HG03159 (cell line): Measurements from ENCODE around the gene GLRA3.
"Not testable (repeated sequence)": the region's sequence is repeated elsewhere in the genome, so short reads cannot be mapped to it uniquely, and the experiment has no call there.

ENCODE experiments used
- ATAC-seq: cut with Tn5 transposase; IDR thresholded peaks from one replicate; pipeline ENCODE4 v1.9.1; 2021; ENCODE audit warnings: mild to moderate bottlenecking, moderate library complexity; ENCODE audit not compliant: unreplicated experiment

The GLRA3 gene

DNA sequence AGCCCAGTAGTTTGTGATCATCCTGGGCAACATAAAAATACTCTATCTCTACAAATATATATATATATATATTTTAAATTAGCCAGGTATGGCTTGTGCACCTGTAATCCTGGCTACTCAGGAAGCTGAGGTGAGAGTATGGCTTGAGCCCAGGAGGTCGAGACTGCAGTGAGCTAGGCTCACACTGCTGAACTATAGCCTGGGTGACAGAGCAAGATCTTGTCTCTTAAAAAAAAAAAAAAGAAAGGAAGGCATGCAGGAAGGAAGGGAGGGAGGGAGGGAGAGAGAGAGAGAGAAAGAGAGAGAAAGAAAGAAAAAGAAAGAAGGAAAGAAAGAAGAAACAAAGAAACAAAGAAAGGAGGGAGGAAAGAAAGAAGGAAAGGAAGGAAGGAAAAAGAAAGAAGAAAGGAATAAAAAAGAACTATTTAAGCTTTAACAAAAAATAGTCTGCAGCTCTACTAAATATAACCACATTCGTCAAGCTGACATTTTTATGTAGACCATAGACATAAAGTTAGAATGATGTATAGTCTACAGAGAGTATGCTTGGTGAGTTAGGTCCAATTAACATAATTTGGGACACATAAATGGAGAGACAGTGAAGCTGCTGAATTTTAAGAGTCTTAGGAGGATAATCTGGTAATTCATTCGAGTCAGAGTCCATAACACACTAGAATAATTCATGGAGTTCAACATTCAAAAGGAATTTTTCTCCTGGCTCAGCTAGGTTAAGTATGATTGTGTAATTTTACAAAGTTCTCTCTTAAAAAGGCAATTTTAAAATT lies 111.9 kb downstream of the GLRA3 start:
- no peak for ATAC-seq

DNA sequence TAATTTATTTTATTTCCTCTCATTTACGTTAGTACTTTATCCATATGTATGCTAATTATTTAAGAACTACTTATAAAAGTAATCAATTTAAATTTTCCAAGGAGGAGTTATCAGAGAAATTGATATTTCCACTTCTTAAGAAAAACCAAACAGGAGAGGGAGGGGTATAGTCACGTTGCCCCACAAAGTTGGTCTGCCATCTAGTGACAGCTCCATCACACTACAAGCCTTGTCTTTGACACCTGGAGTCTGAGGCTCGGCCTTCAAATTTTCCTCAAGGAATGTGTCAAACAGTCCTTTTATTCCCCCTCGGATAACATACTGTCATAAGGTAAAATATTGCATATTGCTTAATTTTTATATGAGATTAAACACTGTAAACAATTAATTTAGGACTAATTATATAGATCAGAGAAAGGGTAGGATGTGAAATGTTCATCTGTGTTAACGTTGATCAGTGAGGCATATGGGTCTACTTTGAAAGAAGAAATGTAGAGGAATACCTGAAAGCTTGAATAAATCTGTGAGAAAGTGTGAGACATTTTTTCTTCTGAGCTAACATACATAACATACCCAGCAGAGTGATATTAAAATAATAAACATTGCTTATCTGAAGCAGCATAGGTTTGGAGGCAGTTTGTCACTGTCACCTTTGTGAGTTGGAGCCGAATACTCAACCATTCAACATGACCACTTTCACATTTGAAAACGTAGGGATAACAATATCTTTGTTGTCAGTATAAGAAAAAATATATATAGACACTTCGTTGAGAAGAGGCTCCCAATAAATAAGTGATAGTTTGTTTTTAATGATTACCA lies 114.4 kb downstream of the GLRA3 start:
- peak; percentile 98 for ATAC-seq

DNA sequence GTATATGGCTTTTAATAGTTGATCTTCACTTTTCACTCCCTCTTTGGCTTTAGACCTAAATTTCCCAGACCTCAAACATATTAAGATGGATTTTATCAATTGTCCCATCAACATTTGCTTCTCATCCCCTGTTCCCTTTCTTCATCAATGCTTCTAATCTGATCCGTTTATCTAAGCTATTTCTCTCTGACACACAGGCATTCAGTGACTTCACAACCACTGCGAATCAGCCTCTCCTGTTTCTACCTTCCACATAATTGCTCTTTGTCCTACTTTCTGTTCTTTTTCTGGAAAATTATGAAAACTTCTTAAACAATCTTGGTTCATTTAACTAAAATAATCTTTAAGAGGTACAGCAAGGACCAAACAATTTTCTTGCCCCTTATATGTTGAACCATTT lies 115.2 kb downstream of the GLRA3 start:
- ATAC-seq = no peak

DNA sequence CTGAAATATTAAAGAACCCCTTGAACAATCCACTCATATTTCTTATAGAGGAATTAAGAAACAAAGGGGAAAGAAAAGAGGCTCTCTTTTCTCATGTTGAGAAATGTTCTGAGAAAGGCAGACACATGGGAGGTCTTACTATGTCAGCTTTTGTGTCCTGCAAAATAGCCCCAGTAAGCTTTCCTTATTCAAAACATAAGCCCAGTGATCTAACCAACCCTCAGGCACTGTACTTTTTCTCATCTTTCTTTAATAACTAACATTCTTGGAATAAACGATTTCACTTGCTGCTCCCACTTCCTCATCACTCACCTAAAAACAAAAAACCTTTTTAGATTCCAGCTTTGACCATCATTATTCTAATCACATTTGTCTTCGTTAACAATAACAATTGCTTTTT lies 115.9 kb downstream of the GLRA3 start:
- no peak for ATAC-seq

DNA sequence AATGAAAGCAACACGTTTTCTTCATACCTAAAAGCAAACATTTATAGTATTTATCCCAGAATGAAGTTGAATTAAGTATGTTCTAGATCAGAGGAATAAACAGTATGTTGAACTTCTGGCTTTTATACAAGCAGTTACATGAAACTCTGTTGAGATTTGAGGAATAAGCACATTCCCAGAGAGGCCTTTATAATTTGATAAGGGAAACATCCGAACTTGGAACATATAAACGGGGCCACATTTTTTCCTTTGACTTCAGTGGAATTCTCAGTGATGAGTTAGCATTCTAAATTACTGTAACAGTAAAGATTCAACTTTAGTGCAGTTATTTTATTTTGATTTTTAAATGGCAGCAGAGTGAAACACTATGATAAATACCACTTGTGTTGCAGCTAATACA lies 119.5 kb downstream of the GLRA3 start:
- ATAC-seq = no peak

DNA sequence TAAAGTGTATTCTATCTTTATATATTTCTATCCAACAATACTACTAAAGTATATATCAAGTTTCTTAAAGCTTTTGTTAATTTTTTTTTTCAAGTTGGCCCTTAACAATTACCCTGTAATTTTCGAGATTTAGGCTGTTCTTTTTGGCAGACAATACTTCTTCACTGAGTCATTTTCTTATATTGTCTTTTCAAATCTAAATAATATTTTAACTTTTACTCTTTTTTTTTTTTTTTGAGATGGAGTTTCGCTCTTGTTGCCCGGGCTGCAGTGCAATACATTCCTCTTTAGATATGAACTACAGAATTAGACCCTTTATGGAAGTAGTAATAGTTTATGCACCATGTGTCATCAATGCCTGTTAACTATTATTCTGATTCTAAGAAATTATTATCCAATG lies 120.7 kb downstream of the GLRA3 start:
- ATAC-seq = no peak

DNA sequence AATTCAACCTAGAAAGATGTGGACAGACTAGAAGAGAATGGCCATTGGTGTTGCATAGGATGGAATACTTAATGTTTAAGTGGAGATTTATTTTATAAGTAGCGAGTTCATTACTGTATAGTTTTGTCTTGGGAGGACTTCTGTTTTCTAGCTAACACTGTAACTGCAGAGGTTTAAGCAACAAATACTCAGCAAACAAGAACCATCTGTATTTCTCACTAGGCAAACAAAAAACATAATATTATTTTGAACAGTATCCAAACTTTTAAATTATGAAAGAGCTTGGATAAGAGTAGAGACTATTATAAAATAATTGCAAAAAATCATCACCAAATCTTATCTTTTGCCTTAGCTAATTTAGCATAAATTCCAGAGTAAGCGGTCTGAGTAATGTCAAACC lies 121.1 kb downstream of the GLRA3 start:
- no peak for ATAC-seq

DNA sequence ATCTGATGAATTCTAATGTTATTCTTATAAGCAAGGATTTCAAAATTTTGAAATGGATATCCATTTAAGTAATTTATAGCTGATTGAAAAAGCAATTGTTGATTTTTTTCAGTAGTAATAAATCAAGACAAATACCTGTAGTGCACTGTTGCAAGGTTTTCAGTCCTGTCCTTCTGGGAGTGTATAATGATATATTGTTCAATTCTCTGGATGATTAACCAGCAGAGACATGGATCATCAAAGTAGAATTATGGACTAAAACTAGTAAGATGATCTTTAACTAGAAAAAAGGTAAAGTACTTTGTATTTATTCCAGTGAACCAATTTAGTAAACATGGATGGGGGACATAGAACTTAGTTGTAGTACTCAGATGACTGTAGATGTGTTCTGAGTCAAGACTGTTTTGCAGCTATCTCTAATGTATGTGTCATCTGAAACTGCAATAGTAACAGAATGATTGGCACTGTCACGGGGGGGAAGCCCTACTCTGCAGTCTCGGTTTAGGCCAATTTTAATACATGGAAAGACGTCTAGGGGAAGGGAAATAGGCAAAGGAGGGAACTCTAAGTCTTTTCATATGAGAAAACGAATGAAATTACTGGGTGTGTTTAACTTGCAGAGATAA lies 121.9 kb downstream of the GLRA3 start:
- ATAC-seq = peak; percentile 99

DNA sequence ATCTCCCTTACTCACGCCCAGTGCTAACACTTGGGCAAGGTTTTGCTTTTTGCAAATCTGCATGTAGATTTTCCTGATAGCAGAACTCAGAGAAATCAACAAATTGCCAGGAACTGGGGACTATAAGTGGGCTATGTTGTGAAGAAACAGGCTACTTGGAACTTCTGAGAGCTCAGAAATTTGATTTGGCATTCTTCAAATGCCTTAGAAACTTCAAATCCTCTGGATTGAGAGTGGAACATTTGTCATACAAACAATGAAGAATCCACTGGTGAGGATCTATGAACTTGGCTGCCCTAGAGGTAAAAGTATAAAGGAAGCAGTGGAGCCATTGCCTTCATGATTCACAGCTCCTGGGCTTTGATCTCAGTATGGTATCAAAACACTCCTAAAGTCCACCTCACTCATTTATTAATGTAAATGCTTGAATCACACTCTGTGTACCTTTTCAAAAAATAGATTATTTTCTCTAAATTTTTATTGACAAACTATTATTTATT lies 126.0 kb downstream of the GLRA3 start:
- no peak for ATAC-seq

DNA sequence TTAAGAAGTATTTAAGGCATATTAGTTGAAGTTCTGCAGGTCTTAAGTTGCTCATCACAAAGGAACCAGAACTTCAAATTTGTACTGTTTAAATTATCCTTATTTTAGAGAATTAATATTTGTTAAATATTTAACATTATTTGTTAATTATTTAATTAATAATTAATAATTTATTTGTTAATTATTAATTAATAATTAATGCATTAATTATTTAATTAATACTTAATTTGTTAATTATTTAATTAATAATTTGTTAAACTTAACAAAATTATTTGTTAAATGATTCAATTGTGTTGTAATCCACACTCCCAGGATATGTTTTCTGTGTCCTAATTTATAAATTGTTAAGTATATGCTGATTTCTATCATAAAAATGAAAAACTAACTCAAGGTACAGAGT lies 129.4 kb downstream of the GLRA3 start:
- ATAC-seq = no peak

DNA sequence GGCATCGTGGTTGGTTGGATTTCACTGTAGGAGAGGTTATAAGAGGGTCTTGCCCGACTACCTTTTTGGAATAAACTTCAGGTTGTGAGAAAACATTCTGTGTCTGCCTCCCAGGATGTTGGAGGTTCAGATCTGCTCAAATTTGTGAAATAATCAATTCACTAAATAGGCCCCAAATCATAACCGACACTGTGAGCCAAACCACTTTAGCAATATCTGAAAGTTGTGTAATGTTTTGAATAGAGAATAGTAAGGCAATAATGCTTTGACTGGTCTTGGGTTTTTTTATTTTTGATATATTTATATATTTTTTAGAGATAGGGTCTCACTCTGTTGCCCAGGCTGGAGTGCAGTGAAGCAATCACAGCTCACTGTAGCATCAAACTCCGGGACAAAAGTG lies 131.2 kb downstream of the GLRA3 start:
- ATAC-seq = no peak

DNA sequence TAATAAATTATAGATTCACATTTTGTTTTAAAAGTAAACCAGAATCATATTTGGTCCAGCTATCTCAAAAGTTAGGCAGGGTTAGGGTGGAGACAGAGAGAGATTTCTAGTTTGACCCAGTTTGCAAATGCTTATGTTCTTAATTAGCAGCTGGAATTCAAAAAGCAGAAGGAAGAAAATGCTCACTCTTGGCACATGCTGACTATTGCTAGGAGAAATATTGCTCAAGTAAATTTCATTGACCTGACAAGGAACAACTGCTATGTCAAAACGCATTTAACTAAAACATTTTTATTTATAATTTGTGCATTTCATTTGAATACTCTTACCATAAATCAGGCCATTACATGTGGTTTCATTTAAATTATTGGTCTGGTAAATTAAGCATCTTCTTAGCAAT lies 131.8 kb downstream of the GLRA3 start:
- no peak for ATAC-seq

DNA sequence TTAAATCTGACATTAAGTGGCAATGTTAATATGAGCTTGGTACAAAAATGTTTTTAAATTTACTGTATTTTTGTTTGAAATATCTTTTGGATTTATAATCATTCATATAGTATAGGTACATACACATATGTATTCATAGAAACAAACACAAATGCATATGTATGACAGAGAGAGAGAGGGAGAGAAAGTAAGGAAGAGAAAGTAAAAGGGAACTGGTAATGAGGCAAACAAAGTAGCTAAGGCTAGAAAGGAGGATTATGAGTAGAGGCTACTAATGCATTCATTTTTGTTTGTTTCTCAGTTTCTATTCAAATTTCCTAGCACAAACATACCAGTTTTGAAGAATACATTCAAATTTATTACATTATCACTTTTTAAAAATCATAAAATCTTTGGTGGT lies 132.4 kb downstream of the GLRA3 start:
- ATAC-seq = peak; percentile 52

DNA sequence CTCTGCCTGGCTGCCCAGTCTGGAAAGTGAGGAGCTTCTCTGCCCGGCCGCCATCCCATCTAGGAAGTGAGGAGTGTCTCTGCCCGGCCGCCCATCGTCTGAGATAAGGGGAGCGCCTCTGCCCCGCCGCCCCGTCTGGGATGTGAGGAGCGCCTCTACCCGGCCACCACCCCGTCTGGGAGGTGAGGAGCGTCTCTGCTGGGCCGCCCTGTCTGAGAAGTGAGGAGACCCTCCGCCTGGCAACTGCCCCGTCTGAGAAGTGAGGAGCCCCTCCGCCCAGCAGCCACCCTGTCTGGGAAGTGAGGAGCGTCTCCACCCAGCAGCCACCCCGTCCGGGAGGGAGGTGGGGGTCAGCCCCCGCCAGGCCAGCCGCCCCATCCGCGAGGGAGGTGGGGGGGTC lies 137.2 kb downstream of the GLRA3 start:
- not testable (repeated sequence) for ATAC-seq

DNA sequence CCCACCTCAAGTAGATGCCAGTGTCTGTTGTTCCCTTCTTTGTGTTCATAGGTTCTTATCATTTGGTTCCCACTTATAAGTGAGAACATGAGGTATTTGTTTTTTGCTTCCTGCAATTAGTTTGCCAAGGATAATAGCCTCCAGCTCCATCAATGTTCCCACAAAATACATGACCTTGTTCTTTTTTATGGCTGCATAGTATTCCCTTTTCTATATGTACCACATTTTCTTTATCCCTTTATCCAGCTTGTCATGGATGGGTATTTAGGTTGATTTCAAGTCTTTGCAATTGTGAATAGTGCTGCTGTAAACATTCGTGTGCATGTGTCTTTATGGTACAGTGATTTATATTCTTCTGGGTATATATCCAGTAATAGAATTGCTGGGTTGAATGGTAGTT lies 138.4 kb downstream of the GLRA3 start:
- ATAC-seq = no peak

DNA sequence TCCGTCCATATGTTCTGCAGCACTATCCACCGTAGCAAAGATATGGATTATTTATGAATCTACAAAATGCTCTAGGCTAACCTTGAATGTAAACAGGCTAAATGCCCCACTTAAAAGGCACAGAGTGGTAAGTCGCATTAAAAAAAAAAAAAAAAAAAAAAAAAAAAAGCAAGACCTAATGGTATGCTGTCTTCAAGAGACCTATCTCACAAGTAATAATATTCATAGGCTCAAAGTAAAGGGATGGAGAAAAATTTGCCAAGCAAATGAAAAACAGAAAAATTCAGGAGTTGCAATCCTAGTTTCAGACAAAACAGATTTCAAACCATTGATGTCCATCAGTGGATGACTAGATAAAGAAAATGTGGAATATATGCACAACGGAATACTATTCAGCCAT lies 139.4 kb downstream of the GLRA3 start:
- ATAC-seq = no peak

DNA sequence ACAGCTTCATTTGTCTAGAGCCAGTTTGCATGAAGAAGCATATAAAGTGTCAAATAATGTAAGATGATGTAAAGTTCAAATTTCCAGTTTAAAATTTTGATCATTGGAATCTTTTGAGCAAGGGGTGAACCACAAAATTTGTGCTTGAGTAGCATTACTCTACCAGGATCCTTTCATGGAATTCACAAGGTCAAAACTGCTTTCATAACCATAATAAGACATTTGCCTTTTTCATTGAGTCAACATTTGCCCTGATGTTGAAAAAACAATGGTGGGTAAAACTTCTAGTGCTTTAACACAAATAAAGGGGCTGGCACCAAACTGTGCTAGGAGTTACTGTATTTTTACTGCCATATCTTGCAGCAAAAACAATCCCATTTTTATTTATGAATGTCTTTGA lies 142.2 kb downstream of the GLRA3 start:
- ATAC-seq = no peak

DNA sequence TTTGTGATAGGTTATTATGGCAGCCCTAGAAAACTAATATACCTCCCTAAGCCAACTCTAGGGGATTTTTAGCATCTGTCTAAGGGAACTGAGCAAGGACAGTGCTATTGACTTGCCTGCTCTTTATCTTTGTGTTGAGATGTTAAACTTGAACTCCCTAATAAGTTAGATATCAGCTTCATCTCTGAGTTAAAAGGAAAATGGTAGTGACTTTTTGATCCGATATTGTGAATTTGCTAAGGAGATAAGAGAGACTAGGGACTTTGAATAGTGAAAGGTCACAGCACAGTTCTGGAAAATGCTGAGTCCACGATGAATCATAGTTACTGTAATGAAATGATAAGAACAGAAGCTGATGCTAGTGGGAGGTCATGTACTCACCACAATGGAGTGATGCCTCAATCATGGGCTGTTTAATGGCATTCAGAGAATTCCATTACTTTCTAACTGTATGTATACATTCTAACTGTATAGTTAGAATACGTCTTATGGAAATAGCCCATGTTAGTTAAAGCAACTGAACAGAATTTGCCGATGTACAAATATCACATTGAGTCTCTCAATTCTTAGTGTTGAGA lies 147.2 kb downstream of the GLRA3 start:
- no peak for ATAC-seq

DNA sequence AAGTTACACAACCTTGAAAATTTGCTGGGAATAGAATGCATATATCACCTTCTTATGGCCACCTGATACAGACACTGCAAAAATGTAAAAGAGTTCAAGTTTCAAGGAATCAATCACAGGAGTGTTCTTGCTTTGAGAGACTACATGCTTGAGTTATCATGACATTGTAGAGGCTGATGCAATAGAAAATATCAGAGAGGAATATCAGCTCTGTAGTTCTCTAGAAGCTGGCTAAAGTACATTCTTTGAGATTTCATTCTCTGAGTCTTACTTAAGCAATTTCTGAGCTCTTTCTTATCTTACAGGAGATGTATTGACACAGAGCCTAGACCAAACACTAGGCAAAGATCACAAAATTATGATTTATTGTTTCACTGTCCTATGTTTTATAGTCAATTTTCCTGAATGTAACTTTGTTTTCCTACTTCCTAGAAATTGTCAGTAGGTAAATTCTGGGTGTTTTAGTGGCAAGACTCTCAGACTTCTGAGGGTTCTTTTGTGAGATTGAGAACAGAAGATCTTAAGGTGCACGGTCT lies 154.7 kb downstream of the GLRA3 start:
- no peak for ATAC-seq

DNA sequence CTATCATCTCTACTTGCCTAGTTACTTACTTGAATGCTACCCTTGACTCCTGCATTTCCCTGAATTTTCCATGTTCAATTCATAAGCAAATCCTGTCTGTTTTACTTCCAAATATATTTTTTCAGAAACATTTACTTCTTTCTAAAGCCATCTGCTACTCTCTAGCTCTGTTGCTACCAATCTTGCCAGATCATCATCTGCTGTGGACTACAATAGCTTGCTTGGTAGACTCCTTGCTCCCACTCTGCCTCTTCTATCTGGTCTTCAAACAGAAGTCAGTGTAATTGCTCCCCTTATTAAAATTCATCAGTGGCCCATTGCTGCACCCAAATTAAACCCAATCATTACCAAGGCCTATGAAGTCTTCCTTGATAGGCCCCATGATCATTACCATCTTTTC lies 155.2 kb downstream of the GLRA3 start:
- no peak for ATAC-seq

DNA sequence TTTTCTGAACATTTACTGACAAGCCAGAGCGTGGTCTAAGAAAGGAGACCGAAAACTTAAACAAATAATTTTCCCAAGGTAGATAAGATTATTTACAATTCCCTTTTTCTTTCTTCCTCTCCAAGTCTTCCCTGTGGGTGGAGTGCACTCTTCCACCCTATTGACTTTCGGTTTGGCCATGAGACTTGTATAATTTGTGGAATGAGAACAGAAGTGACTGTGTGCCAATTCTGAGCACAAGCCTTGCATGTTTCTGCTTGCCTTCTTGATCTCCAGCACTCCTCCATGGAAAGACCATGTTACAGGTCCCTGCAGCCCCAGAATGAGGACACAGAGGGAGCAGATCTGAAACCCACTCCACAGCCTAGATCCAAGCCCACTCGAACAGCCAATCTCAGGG lies 156.8 kb downstream of the GLRA3 start:
- no peak for ATAC-seq
